Measurements from ENCODE around the gene SERPINB10. TPM values are rescaled to one million over a fixed set of nuclear protein-coding genes. Genes with fewer than 3 reads are reported as not detected.
"Not testable (repeated sequence)": the region's sequence is repeated elsewhere in the genome, so short reads cannot be mapped to it uniquely, and the experiment has no call there.

SERPINB10 gene
- total RNA-seq, 3 donors from 2014 or later, result not detected

DNA sequence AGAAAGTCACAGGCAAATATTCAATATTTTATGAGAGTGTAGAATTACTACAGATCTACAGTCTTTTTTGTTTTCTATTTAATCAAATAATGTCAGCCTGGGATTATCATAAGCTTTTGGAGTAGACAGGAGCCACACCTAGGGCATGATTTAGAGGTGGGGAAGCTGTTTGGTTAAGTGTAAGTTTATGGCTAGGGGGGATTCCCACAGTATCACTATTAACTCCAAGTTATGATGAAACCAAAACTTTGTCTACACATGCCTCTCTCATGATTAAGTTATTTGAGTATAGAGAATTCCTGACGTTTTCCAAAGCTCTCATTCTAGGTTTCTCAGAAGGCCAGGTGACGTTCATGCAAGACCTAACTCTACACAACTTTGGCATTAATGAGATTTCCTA lies 2.1 kb downstream of the SERPINB10 start:
- H3K9me3 ChIP-seq, result no peaks in the 10 kb centered on the region
- TF ChIP-seq CTCF (IDR thresholded peaks at IDR 0.05), result no peak
- no peaks in the 10 kb centered on the region for H3K4me1 ChIP-seq (ENCODE audit: low read depth)
- no peaks in the 10 kb centered on the region for H3K36me3 ChIP-seq (ENCODE audit: low read depth)
- no peak for ATAC-seq
- no peak for DNase-seq
- intact Hi-C loops (cut with DNase I, micrococcal nuclease), result no loop called here
- H3K4me3 ChIP-seq, result no peak overlapping the region

DNA sequence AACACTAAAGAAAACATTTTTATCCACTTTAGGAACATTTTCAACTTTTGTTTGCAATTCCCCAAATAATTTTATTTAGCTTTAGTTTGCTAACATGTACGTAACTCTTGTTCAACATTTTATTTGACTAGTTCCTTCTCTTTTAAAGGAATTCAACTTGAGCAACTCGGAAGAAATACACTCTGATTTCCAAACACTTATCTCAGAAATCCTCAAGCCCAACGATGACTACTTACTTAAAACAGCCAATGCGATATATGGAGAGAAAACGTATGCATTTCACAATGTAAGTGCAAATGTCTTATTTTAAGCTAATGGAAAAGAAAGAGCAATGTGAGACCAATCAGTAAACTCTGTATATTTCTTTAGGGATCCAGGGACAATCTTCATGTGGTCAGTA lies 10.1 kb downstream of the SERPINB10 start:
- DNase-seq (no peak), ATAC-seq (no peak)
- no peaks in the 10 kb centered on the region for H3K4me1 ChIP-seq (ENCODE audit: low read depth)
- H3K36me3 ChIP-seq (ENCODE audit: low read depth), result no peaks in the 10 kb centered on the region
- TF ChIP-seq CTCF (IDR thresholded peaks at IDR 0.05), result no peak
- no peaks in the 10 kb centered on the region for H3K9me3 ChIP-seq
- no peak overlapping the region for H3K4me3 ChIP-seq
- intact Hi-C loops (cut with DNase I, micrococcal nuclease), result no loop called here

- Histone ChIP-seq H3K4me1 (ENCODE audit: low read depth) (no peaks in the 10 kb centered on the region), H3K9me3 (no peaks in the 10 kb centered on the region), H3K36me3 (ENCODE audit: low read depth) (no peaks in the 10 kb centered on the region), H3K4me3 (no peak overlapping the region)
- intact Hi-C loops (cut with DNase I, micrococcal nuclease), result no loop called here
- DNase-seq (no peak), ATAC-seq (no peak)
- no peak for TF ChIP-seq CTCF (IDR thresholded peaks at IDR 0.05)
Observed at GRCh38 chr18:63922049-63922448, 14.3 kb downstream of the SERPINB10 start.

DNA sequence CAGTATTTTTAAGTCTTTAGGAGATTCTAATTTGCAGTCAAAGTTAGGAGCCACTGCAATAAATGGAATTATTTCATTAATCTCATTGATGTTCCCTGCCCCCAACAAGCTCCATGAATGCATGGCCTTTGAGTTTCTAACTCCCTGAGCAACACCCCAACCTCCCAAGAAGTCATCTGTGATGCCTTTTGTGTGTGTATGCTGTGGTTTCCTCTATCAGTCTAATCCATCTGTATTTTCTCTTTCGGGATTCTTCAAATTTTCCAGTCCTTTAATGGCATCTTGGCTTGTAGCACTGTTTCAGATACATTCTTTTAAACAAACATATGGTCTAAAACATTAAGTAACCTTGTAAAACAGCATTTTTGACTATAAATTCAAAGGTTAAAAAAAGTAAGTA lies 16.8 kb downstream of the SERPINB10 start:
- Histone ChIP-seq H3K36me3 (ENCODE audit: low read depth) (no peaks in the 10 kb centered on the region), H3K9me3 (no peaks in the 10 kb centered on the region), H3K4me1 (ENCODE audit: low read depth) (no peaks in the 10 kb centered on the region), H3K4me3 (no peak overlapping the region)
- intact Hi-C loops (cut with DNase I, micrococcal nuclease), result no loop called here
- ATAC-seq (no peak), DNase-seq (no peak)
- TF ChIP-seq CTCF (IDR thresholded peaks at IDR 0.05), result no peak

DNA sequence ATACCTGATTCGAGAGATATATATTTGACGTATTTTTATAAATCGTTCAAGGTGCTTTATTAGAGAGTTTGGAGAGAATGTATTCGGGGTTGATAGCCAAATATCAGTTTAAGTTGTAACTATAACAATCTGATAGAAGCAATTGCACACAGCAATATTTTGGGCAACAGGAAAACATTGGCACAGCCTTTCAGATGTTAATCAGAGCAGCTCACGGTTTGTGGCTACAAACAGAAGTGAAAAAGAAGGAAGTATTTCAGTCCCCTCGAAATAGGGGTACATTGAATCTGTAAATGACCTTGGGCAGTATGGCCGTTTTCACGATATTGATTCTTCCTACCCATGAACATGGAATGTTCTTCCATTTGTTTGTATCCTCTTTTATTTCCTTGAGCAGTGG lies 20.6 kb downstream of the SERPINB10 start:
- intact Hi-C loops (cut with DNase I, micrococcal nuclease), result no loop called here
- ATAC-seq, result no peak
- Histone ChIP-seq H3K4me1 (ENCODE audit: low read depth) (no peaks in the 10 kb centered on the region), H3K36me3 (ENCODE audit: low read depth) (no peaks in the 10 kb centered on the region), H3K9me3 (no peaks in the 10 kb centered on the region), H3K4me3 (no peak overlapping the region)
- no peak for TF ChIP-seq CTCF (IDR thresholded peaks at IDR 0.05)
- DNase-seq, result no peak

- intact Hi-C loops (cut with DNase I, micrococcal nuclease); H3K4me1 ChIP-seq (ENCODE audit: low read depth); H3K36me3 ChIP-seq (ENCODE audit: low read depth); H3K9me3 ChIP-seq; H3K4me3 ChIP-seq; ATAC-seq; DNase-seq: not testable (repeated sequence)
Observed at GRCh38 chr18:63929369-63929768, 21.6 kb downstream of the SERPINB10 start.
